K562 (cell line): ENCODE results near the gene SLC38A7. TPM values are rescaled to one million over a fixed set of nuclear protein-coding genes. Genes with fewer than 3 reads are reported as not detected.

Experiments
- CHD1 ChIP-seq: fragments of 200-600 bp; sonication (generic); IDR thresholded peaks from one replicate; pipeline ENCODE4 v1.6.1; 2012; ENCODE audit warnings: mild to moderate bottlenecking, moderate library complexity, low read length, inconsistent platforms
- CXXC5 ChIP-seq: fragments of 250-450 bp; sonication (Bioruptor Pico); IDR thresholded peaks from 2 replicates; pipeline ENCODE4 v1.8.0; 2022; ENCODE audit warnings: inconsistent platforms, mild to moderate bottlenecking, moderate library complexity
- DACH1 ChIP-seq: fragments of 450-650 bp; IDR thresholded peaks from 2 replicates; pipeline ENCODE4 v1.6.1; 2018; ENCODE audit not compliant: partially characterized antibody
- FOXM1 ChIP-seq, 2 experiments: fragments of 450-650 bp in 1 of 2; sonication (generic) in 1 of 2; formaldehyde crosslinking in 1 of 2; IDR thresholded peaks; 2 replicates each; pipeline versions ENCODE4 v1.6.1 to v1.9.0; 2017 to 2022; ENCODE audit warnings: low read depth in 2 of 2, mild to moderate bottlenecking in 2 of 2, missing genetic modification reagents in 1 of 2, moderate library complexity in 1 of 2
- FOXP1 ChIP-seq: sonication (generic); formaldehyde crosslinking; IDR thresholded peaks from 2 replicates; pipeline ENCODE4 v1.8.0; 2022; ENCODE audit warnings: mild to moderate bottlenecking, missing genetic modification reagents
- HNRNPK ChIP-seq: fragments of 200-400 bp; formaldehyde crosslinking; IDR thresholded peaks from one replicate; pipeline ENCODE4 v1.6.1; 2018; ENCODE audit warnings: mild to moderate bottlenecking, low read depth, low read length; ENCODE audit not compliant: poor library complexity, severe bottlenecking
- KAT8 ChIP-seq: fragments of 450-650 bp; IDR thresholded peaks from 2 replicates; pipeline ENCODE4 v1.6.1; 2016; ENCODE audit warnings: low read depth, mild to moderate bottlenecking
- KDM5B ChIP-seq: fragments of 200-600 bp; sonication (generic); IDR thresholded peaks from 2 replicates; pipeline ENCODE4 v1.6.1; 2012; ENCODE audit warnings: low read depth, mild to moderate bottlenecking, moderate library complexity, low read length, control low read depth, inconsistent platforms; ENCODE audit not compliant: insufficient replicate concordance
- KLF10 ChIP-seq: fragments of 250-450 bp; sonication (Bioruptor Pico); IDR thresholded peaks from 2 replicates; pipeline ENCODE4 v1.6.1; 2021; ENCODE audit warnings: matching md5 sums
- MBD2 ChIP-seq: sonication (generic); IDR thresholded peaks from 2 replicates; pipeline ENCODE4 v1.6.1; 2016; ENCODE audit warnings: low read depth, borderline replicate concordance
- MYC ChIP-seq, 2 experiments: fragments of 250-450 bp in 1 of 2; sonication (Bioruptor Pico) in 1 of 2; IDR thresholded peaks; 2 replicates each; pipeline versions ENCODE4 v1.5.1 to v1.6.1; 2012 to 2021; ENCODE audit warnings: low read depth in 2 of 2, borderline replicate concordance in 1 of 2, improper control_type of control experiment in 1 of 2, low read length in 1 of 2, mild to moderate bottlenecking in 1 of 2, moderate library complexity in 1 of 2
- NBN ChIP-seq: fragments of 450-650 bp; IDR thresholded peaks from 2 replicates; pipeline ENCODE4 v1.6.1; 2016; ENCODE audit warnings: low read depth, mild to moderate bottlenecking
- PHF8 ChIP-seq: fragments of 200-600 bp; sonication (generic); IDR thresholded peaks from 2 replicates; pipeline ENCODE4 v1.6.1; 2012; ENCODE audit warnings: mixed run types, mild to moderate bottlenecking, inconsistent platforms, low read length, moderate library complexity, borderline replicate concordance
- RCOR1 ChIP-seq, 2 experiments: IDR thresholded peaks; 2 replicates each; pipeline ENCODE4 v1.6.1; 2012; ENCODE audit warnings: low read depth in 2 of 2, low read length in 2 of 2, borderline replicate concordance in 1 of 2, improper control_type of control experiment in 1 of 2
- SNIP1 ChIP-seq: fragments of 450-650 bp; IDR thresholded peaks from 2 replicates; pipeline ENCODE4 v1.7.1; 2017; ENCODE audit warnings: low read depth, mild to moderate bottlenecking
- TAF15 ChIP-seq: fragments of 200-400 bp; formaldehyde crosslinking; IDR thresholded peaks from 2 replicates; pipeline ENCODE4 v1.6.1; 2017; ENCODE audit warnings: mild to moderate bottlenecking, low read depth, low read length, moderate library complexity
- TEAD2 ChIP-seq: fragments of 450-650 bp; IDR thresholded peaks from 2 replicates; pipeline ENCODE4 v1.6.1; 2016; ENCODE audit warnings: missing genetic modification characterization, control low read depth, missing compliant biosample characterization
- TFAM ChIP-seq: fragments of 250-450 bp; sonication (Bioruptor Pico); conservative IDR thresholded peaks from 2 replicates; pipeline ENCODE4 v1.5.0; 2021; ENCODE audit warnings: mild to moderate bottlenecking, moderate library complexity
- ZFX ChIP-seq: sonication (generic); formaldehyde crosslinking; IDR thresholded peaks from 2 replicates; pipeline ENCODE4 v1.8.0; 2022; ENCODE audit warnings: mild to moderate bottlenecking, missing genetic modification reagents, moderate library complexity
- polyA plus RNA-seq, 8 experiments: library from polyadenylated mRNA; depleted of rRNA in 4 of 8; stranded (reverse) in 5 of 8; unstranded in 3 of 8; fragments of >200 nt; fragmentation: Nextera tagmentation in 2 of 8; fragmentation: Illumina TruSeq in 1 of 8; extraction: Ambion mirVana in 2 of 8; extraction: Trizol in 1 of 8; gene quantifications; 2 replicates each; pipeline versions ENCODE4 v1.2.1 to v1.2.3, GENCODE V29; 2011 to 2014; ENCODE audit warnings: inconsistent platforms in 1 of 8, missing spikeins in 1 of 8
- total RNA-seq, 7 experiments: library from RNA; depleted of rRNA in 6 of 7; stranded (reverse); fragments of >200 nt in 6 of 7; fragmentation: Illumina TruSeq in 2 of 7; extraction: Trizol in 2 of 7; gene quantifications; 2 replicates each; pipeline versions ENCODE4 v1.2.1 to v1.2.3, GENCODE V29; 2011 to 2021; ENCODE audit warnings: low replicate concordance in 1 of 7
- TF ChIP-seq, protein P1 (sequence below): sonication (generic); formaldehyde crosslinking; IDR thresholded peaks from 2 replicates; pipeline ENCODE4 v1.8.0; 2022; ENCODE audit warnings: mild to moderate bottlenecking, missing genetic modification reagents
- TF ChIP-seq, protein P2 (sequence below): fragments of 150-350 bp; conservative IDR thresholded peaks from 2 replicates; pipeline ENCODE4 v1.6.1; 2014; ENCODE audit warnings: low read length
- TF ChIP-seq, protein P3 (sequence below): conservative IDR thresholded peaks from 2 replicates; pipeline ENCODE4 v1.6.1; 2011; ENCODE audit warnings: low read depth, mild to moderate bottlenecking, low read length; ENCODE audit not compliant: control insufficient read depth

Gene SLC38A7
- total and polyA plus RNA-seq, 9 of the 15 experiments (the other 6 are each of a cell fraction or from before 2014, with no cell fraction given), result 2.7 to 12.2 (median 6.5) TPM

DNA sequence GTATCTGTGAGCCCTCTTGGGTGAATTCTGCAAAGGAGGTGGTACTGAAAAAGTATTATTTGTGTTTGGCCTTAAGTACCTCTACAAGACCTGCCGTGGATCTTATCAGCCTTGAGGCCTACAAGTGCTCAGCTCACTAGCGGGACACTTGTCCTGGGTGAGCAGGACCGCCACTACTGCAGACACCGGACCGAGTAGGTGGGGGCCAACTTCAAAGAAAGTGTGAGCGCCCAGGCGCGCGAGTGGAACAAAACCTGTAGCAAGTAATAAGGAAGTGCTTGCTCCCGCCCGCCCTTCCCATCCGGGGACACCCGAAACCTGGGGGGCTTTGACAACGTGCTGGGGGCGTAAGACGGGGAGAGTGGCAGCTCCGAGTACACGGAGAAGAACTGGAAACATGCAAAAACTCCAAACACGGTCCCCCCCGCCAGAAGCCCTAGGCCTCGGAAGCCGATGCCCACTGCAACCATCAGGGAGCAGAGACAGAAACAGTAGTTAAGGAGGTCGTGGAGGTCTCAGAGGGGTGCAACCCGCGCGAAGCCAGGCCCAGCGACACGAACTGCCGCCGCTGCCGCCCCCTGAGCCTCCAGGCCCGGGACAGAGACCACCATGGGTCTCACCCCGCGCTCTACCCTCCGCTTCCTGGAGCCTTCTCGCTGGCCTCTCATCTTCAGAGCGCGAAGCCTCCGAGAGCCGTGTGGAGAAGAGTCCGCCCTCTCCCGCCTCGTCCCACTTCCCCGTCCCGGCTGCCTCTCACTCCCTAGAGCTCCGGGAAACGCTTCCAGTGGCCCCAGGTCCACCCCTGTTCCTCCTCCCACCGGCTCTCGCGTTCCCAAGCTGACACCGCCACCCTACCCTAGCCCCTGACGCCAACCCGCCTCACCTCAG lies 55.5 kb downstream of the SLC38A7 start (continued):
- TF ChIP-seq ZFX (CRISPR knock-in tag) (peak; percentile 84), TAF15 (no peak), CXXC5 (CRISPR knock-in tag) (peak; percentile 59; the same call in 1 of the 2 replicates), DACH1 (no peak), TEAD2 (no peak), KAT8 (peak; percentile 69; the same call in 1 of the 2 replicates), FOXM1 (IDR thresholded peaks at IDR 0.05; ENCODE audit: low read depth) (no peak), FOXM1 (CRISPR knock-in tag; IDR thresholded peaks at IDR 0.05; ENCODE audit: low read depth) (no peak), KDM5B (peak; percentile 59), MYC (IDR thresholded peaks at IDR 0.05; ENCODE audit: low read depth, low read length) (peak; percentile 40; the same call in 1 of the 2 replicates), MYC (CRISPR knock-in tag; IDR thresholded peaks at IDR 0.05; ENCODE audit: borderline replicate concordance, low read depth) (peak; percentile 76; the same call in 1 of the 2 replicates), RCOR1 (IDR thresholded peaks at IDR 0.05; ENCODE audit: borderline replicate concordance in 1 of 2, low read depth in 2 of 2, low read length in 2 of 2) (0 out of 4 replicates have a peak, but pooled peaks of 1 of the 2 experiments have one; percentile 19), KLF10 (CRISPR knock-in tag) (no peak), TFAM (CRISPR knock-in tag) (no peak), NBN (0 out of 2 replicates have a peak, but pooled peaks have one; percentile 27), FOXP1 (peak; percentile 58; the same call in 1 of the 2 replicates), SNIP1 (no peak), HNRNPK (no peak), PHF8 (peak; percentile 96), CHD1 (peak; percentile 99), MBD2 (no peak)
- TF ChIP-seq, protein P1, sequence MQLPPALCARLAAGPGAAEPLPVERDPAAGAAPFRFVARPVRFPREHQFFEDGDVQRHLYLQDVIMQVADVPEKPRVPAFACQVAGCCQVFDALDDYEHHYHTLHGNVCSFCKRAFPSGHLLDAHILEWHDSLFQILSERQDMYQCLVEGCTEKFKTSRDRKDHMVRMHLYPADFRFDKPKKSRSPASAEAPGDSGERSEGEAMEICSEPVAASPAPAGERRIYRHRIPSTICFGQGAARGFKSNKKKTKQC (CRISPR knock-in tag), result peak; percentile 60
- TF ChIP-seq, protein P2, sequence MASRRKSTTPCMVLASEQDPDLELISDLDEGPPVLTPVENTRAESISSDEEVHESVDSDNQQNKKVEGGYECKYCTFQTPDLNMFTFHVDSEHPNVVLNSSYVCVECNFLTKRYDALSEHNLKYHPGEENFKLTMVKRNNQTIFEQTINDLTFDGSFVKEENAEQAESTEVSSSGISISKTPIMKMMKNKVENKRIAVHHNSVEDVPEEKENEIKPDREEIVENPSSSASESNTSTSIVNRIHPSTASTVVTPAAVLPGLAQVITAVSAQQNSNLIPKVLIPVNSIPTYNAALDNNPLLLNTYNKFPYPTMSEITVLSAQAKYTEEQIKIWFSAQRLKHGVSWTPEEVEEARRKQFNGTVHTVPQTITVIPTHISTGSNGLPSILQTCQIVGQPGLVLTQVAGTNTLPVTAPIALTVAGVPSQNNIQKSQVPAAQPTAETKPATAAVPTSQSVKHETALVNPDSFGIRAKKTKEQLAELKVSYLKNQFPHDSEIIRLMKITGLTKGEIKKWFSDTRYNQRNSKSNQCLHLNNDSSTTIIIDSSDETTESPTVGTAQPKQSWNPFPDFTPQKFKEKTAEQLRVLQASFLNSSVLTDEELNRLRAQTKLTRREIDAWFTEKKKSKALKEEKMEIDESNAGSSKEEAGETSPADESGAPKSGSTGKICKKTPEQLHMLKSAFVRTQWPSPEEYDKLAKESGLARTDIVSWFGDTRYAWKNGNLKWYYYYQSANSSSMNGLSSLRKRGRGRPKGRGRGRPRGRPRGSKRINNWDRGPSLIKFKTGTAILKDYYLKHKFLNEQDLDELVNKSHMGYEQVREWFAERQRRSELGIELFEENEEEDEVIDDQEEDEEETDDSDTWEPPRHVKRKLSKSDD, result no peak
- TF ChIP-seq, protein P3, sequence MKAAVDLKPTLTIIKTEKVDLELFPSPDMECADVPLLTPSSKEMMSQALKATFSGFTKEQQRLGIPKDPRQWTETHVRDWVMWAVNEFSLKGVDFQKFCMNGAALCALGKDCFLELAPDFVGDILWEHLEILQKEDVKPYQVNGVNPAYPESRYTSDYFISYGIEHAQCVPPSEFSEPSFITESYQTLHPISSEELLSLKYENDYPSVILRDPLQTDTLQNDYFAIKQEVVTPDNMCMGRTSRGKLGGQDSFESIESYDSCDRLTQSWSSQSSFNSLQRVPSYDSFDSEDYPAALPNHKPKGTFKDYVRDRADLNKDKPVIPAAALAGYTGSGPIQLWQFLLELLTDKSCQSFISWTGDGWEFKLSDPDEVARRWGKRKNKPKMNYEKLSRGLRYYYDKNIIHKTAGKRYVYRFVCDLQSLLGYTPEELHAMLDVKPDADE, result peak; percentile 38; the same call in 1 of the 2 replicates
